ENCODE results near the gene PDCD4.
"Not testable (repeated sequence)": the region's sequence is repeated elsewhere in the genome, so short reads cannot be mapped to it uniquely, and the experiment has no call there.

PDCD4 gene

DNA sequence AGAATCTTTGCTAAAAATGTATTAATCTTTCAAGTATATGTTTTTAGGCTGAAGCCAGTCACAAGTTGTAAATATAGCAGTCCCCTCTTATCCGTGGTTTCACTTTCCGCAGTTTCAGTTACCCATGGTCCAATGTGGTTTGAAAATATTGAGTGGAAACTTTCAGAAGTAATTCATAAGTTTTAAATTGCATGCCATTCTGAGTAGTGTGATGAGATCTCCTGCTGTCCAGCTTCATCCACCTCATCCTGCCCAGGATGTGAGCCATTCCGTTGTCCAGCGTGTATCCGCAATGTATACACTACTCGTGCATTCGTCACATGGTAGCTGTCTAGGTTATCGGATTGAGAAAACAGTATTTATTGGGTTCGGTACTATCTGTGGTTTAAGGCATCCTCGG, 12.2 kb downstream of the PDCD4 start:
- no peak for DNase-seq (ENCODE audit: low read depth)

DNA sequence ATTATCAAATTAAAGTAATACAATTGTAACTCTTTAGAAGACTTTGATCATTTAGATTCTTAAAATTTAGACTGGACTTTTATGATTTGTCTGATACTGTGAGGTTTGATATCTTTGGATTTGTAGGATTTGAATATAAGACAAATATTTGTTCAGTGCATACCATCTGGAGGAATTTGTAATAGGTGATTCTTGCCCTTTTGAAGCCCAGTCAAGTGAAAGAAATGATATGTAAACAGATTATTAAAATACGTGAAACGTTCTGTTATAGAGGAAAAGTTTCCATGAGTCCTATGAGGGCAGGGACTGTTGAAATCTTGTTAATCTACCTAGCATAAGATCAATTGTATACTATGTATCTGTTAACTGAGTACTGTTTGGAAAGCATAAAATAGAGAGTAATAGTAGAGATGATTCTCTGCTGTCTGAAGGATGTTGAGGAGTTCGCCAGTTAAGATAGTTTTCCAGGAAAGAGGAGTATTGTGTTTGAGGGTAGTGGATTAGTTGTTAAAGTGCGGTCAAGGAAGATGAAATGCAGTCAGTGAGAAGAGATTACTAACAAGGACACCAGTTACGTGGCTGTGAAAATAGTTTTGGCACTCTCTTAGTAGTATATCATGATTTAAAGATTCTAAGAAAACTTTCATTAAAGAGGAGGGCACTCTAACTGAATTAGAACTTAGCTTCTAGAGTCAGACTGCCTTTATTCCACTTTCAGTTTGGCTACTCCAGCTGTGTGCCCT, 14.4 kb downstream of the PDCD4 start:
- no peak for DNase-seq (ENCODE audit: low read depth)

DNA sequence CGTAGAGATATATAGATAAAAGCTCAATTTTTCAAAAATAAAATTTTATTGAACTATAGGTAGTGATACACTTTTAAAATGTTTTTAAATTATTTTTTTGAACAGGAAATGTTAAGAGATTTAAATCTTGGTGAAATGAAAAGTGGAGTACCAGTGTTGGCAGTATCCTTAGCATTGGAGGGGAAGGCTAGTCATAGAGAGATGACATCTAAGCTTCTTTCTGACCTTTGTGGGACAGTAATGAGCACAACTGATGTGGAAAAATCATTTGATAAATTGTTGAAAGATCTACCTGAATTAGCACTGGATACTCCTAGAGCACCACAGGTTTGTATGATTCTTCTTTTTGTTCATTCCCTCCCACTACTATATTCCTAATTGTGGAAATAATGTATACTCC, 15.8 kb downstream of the PDCD4 start:
- DNase-seq (ENCODE audit: low read depth), result no peak

DNA sequence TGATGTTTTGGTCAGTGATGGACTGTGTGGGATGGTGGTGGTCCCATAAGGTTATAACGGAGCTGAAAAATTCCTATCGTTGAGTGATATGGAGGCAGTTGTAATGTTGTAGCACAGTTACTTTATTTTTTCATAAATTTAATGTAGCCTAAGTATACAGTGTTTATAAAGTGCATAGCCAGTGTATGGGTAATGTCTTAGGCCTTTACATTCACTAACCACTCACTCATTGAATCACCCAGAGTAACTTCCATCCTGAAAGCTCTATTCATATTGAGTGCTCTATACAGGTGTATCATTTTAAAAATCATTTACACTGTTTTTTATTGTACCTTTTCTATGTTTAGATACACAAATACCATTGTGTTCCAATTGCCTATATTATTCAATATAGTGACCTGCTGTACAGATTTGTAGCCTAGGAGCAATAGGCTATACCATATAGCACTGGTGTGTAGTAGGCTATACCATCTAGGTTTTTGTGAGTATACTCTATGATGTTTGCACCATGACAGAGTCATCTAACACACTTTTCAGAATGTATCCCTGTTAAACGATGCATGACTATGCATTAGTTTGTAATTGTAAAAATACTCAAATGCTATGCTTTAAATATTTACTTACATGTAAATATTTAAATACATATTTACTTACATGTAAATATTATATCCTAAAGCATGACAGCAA, 21.0 kb downstream of the PDCD4 start:
- DNase-seq (ENCODE audit: low read depth), result no peak

DNA sequence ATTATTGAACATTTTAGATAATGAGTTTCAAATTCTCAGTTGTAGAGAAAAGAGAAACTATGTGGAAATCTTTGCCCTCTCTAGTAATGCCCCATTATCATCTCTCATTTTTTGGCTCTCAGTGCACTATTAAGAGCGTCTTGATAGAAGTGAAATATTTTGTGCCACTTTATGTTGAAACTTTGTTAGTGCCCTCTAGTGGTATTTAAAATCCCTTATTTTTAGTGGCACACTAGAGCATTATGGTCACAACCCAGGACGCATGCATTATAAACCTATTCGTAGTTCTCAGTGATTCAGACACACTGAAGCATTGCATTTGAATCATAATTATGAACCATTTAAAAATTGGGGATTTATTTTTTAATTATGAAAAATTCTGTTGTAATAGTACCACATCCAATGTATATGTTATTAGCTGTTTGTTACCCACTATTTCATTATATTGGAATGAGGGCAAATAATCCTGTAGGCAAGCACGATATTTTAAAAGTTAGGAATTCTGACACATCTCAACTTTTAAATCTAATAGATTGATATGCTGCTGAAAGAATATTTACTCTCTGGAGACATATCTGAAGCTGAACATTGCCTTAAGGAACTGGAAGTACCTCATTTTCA, 21.9 kb downstream of the PDCD4 start:
- DNase-seq (ENCODE audit: low read depth), result no peak

DNA sequence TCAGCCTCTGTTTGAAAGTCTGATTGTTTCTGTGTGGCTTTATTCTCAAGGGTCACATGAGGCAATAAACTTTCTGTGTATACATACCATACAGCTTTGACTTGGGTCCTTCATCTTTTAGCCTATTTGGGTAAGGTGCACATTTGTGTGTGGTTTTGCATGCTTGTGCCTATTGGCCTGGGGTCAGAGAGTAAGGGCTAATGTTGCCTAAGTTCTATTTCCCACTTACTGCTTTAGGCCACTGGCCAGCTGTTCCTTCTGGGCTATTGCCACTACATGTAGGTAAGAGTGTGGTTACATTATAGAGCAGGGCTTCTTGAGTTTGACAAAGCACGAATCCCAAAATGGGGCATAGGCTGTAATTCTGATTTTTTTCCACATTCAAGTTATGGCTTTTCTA, 25.5 kb downstream of the PDCD4 start:
- no peak for DNase-seq (ENCODE audit: low read depth)

DNA sequence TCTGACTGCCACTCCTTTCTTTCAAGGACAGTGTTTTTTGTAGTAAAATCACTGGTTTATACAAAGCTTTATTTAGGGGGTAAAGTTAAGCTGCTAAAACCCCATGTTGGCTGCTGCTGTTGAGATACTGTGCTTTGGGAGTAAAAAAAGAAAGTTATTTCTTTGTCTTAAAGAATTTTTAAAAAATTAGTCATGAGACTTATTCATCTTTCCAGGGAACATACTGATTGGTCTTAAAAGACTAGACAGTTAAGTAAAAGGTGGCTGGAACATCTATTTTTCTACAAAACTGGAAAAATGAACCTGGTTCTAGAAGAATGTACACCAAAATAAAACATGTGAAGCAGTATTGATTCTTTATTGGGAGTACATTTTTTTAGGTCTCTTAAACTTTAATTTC, 26.7 kb downstream of the PDCD4 start:
- no peak for DNase-seq (ENCODE audit: low read depth)

DNA sequence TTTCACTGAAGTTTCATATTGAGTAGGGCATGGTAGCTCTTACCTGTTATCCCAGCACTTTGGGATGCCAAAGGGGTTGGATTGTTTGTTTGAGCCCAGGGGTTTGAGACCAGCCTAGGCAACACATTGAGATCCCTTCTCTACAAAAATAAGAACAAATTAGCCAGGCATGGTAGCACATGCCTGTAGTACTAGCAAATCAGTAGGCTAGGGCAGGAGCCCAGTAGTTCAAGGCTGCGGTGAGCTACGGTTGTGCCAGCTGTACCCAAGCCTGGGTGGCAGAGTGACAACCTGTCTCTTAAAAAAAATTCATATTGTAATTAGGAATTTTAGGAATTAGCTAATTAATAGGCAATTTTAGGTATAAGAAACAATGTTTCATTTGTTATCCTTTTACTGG, 29.3 kb downstream of the PDCD4 start:
- no peak for DNase-seq (ENCODE audit: low read depth)

DNA sequence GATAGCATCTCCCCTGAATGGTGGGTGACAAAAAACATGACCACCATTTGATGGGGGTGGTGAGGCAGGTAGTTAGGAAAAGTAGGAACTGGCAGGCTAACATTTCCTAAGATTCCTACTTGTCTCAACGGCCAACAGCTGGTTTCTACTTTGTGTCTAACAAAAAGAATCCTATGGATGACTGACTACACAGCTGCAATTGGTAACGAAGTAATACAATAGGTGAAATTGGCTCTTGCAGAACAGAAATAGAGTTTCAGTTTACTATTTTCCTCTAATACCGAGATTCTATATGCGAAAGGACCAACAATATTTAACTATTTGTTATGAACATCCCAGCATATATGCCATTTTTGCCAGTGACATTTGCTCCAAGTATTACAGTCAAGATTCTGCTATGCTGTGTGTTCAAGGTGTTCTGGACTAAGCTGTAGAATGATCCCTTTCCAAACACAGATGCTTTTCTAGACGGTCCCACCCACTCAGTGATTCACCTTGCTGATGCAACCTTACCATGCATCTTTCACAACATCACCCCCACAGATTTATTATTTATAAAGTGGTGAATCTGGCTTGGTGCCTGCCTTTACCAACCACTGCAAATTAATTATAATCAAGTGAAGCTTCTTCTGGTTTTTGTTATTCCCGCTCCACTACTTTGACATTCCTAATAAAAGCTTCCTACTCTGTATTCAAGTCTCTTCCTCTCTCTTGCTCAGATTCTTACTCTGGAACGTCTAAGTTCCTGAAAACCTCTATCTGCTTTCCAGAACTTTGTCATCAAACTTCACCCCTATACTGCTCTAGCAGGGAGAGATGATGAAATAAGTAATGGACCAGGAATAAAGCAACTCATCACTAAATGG, 30.5 kb downstream of the PDCD4 start:
- no peak for DNase-seq (ENCODE audit: low read depth)

DNA sequence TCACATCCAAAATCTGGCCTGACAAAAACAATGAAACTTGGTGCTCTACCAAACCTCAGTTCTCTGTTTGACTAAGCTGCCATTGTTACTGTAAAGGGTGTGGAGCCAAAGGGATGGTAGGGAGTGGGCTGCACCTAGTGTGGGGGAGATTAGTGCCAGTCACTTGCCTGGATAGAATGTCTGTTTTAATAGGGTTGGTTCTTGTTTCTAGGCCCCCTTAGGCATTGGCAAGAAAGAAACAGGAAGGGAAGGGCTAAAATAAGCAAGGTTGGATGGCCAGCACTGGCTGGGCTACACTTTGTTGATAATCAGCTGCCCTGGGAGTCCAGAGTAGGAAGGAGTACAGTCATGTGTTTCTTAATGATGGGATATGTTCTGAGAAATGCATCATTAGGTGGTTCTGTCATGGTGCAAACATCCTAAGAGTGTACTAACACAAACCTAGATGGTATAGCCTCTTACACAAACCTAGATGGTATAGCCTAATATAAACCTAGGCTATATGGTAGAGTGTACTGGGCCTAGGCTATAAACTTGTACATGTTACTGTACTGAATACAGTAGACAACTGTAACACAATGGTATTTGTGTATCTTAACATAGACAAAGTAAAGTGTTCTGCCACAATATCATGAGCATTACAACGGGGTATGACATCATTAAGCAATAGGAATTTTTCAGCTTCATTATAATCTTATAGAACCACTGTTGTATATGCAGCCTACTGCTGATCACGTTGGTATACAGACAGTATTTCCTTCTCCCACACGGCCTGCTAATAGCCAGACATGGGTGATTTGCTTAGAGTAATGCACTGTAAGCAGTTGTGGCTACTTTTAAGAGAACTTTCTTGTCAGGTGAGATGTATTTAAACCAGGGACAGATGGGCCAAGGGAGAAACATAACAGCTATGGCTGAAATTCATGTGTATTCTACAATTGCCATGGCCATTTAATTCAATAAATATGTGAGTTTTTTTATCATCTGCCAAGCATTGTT, 31.9 kb downstream of the PDCD4 start:
- DNase-seq (ENCODE audit: low read depth), result no peak

DNA sequence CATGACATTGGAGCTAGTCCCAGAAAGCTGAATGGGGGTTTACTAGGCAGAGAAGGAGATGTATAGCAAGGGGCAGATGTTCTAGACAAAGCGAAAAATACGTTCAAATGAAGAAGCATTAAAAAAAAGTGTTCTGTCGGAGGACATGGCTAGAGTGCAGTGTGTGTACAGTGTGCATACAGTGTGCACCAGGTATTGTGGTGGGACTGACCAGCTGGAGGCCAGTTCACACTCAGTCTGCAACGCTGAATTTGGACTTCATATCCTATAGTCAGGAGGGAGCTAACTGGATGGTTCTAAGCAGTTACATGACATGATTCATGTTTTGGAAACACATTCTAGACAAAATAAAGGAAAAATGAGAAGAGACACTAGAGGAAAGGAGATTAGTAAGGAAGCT, 38.4 kb downstream of the PDCD4 start:
- no peak for DNase-seq (ENCODE audit: low read depth)

DNA sequence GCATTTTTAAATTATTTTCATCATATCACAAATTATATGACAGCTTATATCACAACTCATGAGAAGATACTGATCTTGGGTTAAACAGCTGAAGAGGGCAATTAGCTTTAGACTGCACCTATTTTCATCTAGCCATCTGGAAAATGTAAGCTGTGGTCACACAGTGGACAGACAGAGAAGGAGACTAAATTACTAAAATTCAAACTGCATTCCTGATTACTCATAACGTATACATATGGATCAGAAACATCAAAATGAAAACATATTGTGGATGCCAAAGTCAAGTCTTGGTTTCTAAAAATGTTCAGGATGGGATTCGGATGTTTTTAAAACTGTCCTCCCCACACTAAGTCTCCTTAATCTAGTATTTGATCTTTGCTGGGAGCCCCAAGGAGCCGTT, 40.6 kb downstream of the PDCD4 start:
- no peak for DNase-seq (ENCODE audit: low read depth)

DNA sequence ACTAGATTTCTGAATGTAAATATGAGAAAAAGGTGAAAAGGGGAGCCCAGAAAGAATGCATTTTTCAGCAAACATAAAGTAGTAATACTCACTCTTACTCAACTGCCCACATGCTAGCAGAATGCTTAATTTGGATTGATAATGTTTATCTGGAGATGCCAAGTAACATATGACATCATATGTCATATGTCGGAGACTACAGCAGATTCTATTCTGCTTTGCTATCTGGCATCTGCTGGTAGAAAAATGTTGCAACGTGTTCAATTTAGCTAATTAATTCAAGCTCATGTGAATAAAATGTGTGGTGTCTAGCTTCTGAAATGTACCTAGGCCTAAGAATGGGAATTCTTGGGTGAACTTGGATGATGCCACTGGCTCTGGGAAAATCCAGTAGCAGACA, 42.7 kb downstream of the PDCD4 start:
- DNase-seq (ENCODE audit: low read depth), result no peak

DNA sequence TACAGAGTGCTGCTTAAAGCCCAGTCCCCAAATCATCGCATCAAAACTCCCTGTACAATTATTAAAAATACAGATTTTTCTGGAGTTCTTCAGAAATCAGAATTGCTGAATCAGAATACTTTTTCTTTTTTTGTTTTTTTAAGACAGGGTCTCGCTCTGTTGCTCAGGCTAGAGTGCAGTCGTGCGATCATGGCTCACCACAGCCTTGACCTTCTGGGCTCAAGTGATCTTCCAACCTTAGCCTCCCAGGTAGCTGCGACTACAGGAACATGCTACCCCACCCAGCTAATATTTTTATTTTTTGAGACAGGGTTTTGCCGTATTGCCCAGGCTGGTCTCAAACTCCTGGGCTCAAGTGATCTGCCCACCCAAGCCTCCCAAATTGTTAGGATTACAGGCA, 43.3 kb downstream of the PDCD4 start:
- DNase-seq (ENCODE audit: low read depth), result no peak

DNA sequence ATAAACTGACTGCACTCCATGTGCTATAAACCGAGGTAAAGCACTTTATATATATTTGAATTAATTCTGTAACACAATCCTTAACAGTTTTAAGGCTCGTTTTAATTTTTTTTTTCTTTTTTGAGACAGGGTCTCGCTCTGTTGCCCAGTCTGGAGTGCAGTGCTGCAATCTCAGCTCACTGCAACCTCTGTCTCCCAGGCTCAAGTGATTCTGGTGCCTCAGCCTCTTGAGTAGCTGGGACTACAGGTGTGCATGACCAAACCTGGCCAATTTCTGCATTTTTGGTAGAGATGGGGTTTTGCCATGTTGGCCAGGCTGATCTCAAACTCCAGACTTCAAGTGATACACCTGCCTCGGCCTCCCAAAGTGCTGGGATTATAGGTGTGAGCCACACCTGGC, 43.9 kb downstream of the PDCD4 start:
- DNase-seq (ENCODE audit: low read depth), result not testable (repeated sequence)

DNA sequence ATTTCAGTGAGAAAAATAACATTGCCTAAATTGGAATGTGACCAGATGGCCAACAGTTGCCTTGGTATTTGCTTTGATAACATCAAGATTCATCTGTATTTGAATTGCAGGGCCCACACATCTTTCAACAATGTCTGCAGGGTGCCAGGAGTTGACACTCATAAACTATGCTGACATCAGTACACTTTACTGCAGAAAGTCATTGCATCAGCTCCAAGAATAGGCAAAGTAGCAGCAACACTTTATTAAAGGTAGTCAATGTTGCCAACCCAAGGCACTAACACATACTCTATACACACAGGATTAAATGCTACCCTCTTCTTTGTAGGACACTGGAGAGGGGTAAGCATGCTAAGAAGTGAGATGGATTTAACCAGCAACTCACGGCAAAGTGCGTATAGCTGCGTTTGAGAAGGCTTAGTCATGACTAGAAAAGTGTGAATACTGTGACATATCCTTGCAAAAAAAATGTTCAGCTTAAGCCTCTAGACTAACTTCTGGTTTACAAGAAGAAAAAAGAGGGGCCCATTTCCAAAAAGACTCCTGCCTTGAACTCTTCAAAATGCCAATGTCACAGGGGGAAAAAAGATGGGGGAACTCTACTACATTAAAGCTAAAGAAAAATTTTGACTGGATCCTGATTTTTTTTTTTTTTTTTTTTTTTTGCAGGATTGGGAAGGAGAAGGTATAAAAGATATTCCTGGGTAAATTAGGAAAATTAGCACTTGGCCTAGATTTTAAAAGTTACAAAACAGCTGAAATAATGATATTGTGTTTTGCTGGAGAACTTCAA, 45.0 kb downstream of the PDCD4 start:
- no peak for DNase-seq (ENCODE audit: low read depth)

DNA sequence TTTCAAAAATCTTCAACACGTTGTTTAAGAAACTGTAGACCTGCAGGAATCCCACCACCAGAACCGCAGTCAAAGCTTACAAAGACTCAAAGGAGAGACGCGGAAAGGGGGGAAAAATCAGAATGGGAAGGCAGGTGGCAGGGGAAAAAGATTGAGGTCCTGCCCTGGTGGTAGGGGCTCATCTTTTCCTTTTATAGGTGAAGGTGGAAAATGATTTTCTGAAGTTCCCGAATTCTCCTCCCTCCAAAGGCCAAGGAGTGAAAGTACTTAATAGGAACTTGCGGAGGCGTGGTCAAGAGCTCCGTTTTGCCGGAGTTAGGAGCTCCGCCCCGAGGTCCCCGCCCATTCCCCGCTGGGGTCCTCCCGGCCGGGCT, 46.5 kb downstream of the PDCD4 start:
- DNase-seq (ENCODE audit: low read depth), result peak; percentile 74

DNA sequence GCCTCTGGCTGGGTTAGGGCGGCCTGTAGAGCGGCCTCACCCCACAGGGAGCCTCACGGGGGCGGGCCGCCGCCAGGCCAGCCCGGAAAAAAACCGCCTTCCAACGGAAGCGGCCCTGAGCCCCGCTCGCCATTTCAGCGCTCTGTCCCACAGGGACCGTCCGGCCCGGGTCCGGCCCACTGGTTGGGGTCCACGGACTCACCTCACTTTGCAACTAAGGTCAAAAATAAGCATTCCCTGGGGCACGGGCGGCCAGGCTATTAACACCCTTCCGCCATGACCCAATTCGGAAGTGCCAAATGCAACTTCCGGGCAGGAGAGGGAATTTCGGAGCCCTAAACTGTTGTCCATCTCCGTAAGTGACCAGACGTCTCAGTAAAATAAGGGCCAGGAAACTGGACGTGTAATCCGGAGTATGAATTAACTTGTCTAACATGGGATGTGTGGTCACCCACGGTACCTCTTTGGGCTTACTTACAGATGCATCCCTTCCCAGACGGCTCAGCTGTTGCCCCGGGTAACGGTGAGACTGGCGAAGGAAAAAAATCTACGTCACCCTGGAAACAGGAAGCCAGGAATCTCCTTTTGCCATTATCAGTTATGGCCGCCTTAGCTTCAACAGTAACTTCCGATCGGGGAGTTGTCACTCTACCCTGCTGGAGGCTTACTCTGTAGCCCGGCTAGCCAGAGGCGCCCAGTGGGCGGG, 47.1 kb downstream of the PDCD4 start, which contains the start of gene BBIP1:
BBIP1 (minus strand) TSS at position 538 of the 706 bp plus-strand sequence. CDS start 1,023 bp downstream, outside the sequence.
- DNase-seq (ENCODE audit: low read depth), result peak; percentile 95

DNA sequence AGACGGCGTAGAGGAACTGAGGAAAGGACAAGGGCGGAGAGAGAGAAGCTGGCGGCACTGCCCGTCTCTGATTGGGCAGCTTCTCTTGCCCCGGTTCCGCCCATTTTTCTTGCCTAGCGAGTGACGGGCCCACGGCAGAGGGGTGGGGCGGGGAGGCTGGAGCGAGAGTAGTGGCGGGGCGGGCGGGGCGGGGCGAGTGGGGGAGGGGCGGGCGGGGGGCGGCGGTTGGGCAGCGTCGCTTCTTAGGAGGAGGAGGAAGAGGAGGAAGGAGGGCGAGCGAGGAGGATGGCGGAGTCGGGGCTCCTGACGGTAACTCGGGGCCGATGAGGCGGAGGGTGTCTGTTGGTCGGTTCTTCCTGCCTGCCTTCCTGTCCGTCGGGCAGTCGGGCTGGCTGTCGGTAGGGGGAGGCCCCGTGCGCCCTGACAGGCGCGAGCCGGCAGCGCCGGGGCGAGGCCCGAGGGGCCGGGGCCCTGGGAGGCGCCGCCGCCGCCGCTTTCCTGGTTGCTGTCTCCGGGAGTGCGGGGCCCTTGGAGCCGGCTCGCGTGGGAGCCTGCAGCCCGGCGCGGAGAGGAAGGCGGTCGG, 47.7 kb downstream of the PDCD4 start, which contains the start of gene SHOC2:
SHOC2 (plus strand) TSS at position 256 of the 583 bp plus-strand sequence. CDS start 44,755 bp downstream, outside the sequence.
- DNase-seq (ENCODE audit: low read depth), result no peak
